Astrocyte of the cerebellum (primary cell): Measurements from ENCODE around the gene MKRN1.
"Not testable (repeated sequence)": the region's sequence is repeated elsewhere in the genome, so short reads cannot be mapped to it uniquely, and the experiment has no call there.

Experiments
- DNase-seq: peaks from one replicate; pipeline ENCODE4 v3.0.0-alpha.2; 2011; ENCODE audit warnings: low read depth
- H3K4me3 ChIP-seq: 2 replicates; pipeline ENCODE4 v1.5.1; 2011; ENCODE audit warnings: mild to moderate bottlenecking, low read depth, low read length, moderate library complexity
- in situ Hi-C: cut with HindIII; loops from 2 replicates; pipeline ENCODE4 v1.10.0; 2017; ENCODE audit warnings: low sequenced_read_pairs
- TF ChIP-seq, protein P1 (sequence below): IDR thresholded peaks from 2 replicates; pipeline ENCODE4 v1.5.1; 2012; ENCODE audit warnings: low read length, low read depth, moderate library complexity, mild to moderate bottlenecking; ENCODE audit errors: missing control alignments

The MKRN1 gene

DNA sequence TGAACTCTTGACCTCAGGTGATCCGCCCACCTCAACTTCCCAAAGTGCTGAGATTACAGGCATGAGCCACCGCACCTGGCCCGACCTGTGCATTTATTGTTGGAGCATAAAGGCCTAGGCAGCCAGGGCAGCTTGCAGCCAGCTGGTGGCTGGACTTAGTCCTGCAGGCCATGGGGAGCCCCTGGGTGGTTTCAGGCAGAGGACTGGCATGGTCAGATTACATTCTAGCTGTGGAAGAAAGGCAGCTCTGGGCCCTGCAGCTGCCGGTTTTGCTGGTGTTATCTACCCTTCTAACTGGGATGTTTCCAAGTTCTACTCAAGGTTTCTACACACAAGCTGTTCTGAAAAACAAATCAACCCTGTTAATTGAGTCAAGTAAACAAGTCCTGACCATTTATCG, 22.7 kb upstream of the MKRN1 start:
- H3K4me3 ChIP-seq, result no peak overlapping the region
- DNase-seq, result no peak
- in situ Hi-C loops, result no loop called here
- TF ChIP-seq, protein P1, sequence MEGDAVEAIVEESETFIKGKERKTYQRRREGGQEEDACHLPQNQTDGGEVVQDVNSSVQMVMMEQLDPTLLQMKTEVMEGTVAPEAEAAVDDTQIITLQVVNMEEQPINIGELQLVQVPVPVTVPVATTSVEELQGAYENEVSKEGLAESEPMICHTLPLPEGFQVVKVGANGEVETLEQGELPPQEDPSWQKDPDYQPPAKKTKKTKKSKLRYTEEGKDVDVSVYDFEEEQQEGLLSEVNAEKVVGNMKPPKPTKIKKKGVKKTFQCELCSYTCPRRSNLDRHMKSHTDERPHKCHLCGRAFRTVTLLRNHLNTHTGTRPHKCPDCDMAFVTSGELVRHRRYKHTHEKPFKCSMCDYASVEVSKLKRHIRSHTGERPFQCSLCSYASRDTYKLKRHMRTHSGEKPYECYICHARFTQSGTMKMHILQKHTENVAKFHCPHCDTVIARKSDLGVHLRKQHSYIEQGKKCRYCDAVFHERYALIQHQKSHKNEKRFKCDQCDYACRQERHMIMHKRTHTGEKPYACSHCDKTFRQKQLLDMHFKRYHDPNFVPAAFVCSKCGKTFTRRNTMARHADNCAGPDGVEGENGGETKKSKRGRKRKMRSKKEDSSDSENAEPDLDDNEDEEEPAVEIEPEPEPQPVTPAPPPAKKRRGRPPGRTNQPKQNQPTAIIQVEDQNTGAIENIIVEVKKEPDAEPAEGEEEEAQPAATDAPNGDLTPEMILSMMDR, result no peak

DNA sequence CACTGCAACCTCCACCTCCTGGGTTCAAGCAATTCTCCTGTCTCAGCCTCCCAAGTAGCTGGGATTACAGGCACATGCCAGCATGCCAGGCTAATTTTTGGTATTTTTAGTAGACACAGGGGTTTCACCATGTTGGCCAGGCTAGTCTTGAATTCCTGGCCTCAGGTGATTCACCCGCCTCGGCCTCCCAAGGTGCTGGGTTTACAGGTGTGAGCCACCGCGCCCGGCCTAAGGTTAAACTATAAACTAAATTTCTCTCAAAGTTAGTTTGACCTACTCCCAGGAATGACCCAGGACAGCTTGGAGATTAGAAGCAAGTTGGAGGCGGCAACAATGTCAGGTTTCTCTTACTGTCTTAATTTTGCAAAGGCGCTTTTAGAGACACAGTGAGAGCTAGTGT, 18.5 kb upstream of the MKRN1 start:
- DNase-seq, H3K4me3 ChIP-seq, in situ Hi-C loops: not testable (repeated sequence)

DNA sequence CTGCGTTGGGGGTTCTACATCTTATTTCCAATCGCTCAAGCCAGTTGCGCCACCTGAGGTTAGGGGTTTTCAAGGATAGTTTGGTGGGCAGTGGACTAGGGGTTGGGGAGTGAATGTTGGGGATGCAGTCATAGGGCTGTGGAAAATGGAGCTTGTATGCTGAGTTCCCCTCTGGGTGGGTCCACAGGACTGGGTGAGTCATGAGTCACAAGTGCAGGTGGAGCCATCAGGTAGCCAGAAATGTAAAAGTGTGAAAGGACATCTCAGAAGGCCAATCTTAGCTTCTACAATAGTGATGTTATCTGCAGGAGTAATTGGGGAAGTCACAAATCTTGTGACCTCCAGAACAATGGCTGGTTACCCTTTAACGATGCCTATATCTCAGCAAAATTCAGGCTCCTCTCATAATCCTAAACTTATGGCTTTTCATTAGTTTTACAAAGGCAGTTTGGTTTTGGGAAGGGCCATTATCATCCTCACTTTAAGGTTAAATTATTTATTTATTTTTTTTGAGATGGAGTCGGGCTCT, 18.0 kb upstream of the MKRN1 start:
- in situ Hi-C loops, result no loop called here
- no peak for DNase-seq
- TF ChIP-seq, protein P1, result no peak
- no peak overlapping the region for H3K4me3 ChIP-seq

DNA sequence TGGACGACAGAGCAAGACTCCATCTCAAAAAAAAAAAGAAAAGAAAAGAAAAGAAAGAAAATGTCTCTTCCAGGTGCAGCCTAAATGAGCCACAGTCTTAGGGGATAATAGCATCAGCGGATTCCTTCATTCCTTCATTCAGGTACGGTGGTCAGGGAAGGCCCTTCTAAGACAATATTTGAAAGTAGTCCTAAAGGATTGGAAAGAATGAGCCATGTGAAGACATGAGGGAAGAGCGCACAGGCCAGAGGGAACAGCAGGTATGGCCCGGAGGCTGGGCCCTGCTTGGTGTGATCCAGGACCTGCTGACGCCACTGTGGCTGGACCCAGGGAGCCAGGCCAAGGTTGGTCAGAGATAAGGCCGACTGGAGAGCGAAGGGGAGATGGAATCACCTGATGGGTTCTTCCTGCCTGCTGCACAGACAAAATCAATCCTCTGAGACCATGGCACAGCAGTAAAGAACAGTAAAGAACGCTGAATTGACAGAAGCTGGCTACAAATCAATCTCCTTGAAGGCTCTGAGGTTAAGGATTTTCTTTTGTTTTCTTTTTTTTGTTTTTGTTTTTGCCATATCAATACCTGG, 16.3 kb upstream of the MKRN1 start:
- TF ChIP-seq, protein P1, result no peak
- in situ Hi-C loops, result no loop called here
- no peak overlapping the region for H3K4me3 ChIP-seq
- no peak for DNase-seq

DNA sequence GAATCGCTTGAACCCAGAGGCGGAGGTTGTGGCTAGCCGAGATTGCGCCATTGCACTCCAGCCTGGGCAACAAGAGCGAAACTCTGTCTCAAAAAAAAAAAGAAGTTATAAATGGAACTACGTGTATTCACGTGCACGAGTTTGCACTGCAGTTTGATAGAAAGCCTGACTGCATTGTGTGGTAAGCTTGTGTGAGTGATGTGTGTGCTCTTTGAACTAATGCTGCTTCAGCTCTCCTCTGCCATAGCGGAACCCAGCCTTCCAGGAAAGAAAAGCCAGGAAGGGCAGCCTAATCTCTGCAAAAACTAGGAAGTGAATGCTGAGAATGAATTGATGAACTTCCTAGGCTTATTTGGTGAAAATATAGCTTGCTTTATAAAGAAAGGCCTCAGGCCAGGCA, 15.6 kb upstream of the MKRN1 start:
- TF ChIP-seq, protein P1, result no peak
- no peak overlapping the region for H3K4me3 ChIP-seq
- no peak for DNase-seq
- in situ Hi-C loops, result no loop called here

DNA sequence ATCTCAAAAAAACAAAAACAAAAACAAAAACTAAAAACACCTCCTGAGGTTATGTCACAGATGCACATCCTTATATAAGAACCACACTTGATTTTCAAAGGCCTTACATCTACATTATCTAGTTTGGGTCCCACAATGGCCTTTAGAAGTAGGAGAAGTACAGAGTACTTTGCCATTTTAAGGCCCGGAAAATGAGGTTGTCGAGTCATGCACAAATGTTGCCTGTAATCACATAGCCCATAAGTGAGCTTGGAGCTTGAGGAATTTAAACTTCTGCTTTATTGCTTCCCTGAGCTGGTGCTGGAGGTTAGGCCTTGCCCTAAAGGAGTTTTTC, 9.7 kb upstream of the MKRN1 start:
- in situ Hi-C loops, result no loop called here
- TF ChIP-seq, protein P1, result no peak
- no peak overlapping the region for H3K4me3 ChIP-seq
- no peak for DNase-seq

DNA sequence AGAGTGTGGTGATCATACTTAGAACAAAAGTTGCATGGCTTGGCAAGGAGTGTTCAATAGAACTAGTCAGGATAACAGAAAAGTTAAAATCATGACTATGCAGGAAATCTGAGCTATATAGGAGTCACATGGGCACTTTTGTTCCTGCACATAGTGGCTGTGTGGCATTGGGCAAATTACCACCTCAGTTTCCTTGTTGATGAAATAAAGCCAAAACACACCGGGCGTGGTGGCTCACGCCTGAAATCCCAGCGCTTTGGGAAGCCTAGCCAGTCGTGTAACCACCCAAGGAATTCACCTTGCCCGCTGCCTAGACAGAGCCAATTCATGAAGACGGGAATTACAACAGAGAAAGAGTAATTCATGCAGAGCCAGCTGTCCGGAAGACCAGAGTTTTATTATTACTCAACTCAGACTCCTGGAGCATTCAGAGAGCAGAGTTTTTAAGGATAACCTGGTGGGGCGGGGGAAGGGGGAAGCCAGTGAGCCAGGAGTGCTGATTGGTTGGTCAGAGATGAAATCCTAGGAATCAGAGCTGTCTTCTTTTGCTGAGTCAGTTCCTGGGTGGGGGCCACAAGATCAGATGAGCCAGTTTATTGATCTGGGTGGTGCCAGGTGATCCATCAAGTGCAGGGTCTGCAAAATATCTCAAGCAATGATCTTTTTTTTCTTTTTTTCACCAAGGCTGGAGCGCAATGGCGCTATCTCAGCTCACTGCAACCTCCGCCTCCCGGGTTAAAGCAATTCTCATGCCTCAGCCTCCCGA, 6.4 kb upstream of the MKRN1 start:
- in situ Hi-C loops, result no loop called here
- H3K4me3 ChIP-seq, result no peak overlapping the region

More for the DNA sequence above, 6.4 kb upstream of the MKRN1 start:
- TF ChIP-seq, protein P1, result no peak
- no peak for DNase-seq
